OCI-LY1 (cell line): Measurements from ENCODE around the gene GTSE1.

Experiments used
- H2AFZ ChIP-seq: fragments of 200-600 bp; sonication (generic), shearing (Covaris generic); 2 replicates; pipeline ENCODE4 v1.6.0; 2014; ENCODE audit warnings: antibody characterized with exemption, mild to moderate bottlenecking, low read length
- H3F3A ChIP-seq: fragments of 200-600 bp; sonication (generic), shearing (Covaris generic); 2 replicates; pipeline ENCODE4 v1.6.0; 2014; ENCODE audit warnings: mild to moderate bottlenecking, antibody characterized with exemption, low read length, moderate library complexity; ENCODE audit not compliant: insufficient read depth
- H3K27ac ChIP-seq: fragments of 200-600 bp; sonication (generic); 2 replicates; pipeline ENCODE4 v1.5.1; 2014; ENCODE audit warnings: low read length, mixed run types, mild to moderate bottlenecking, low read depth; ENCODE audit not compliant: poor library complexity, severe bottlenecking
- H3K27me3 ChIP-seq: fragments of 200-600 bp; sonication (generic); 2 replicates; pipeline ENCODE4 v1.6.0; 2014; ENCODE audit warnings: antibody characterized with exemption, mild to moderate bottlenecking, low read length, moderate library complexity; ENCODE audit not compliant: insufficient read depth
- H3K36me3 ChIP-seq: fragments of 200-600 bp; sonication (generic); 2 replicates; pipeline ENCODE4 v1.6.1; 2014; ENCODE audit warnings: mild to moderate bottlenecking, antibody characterized with exemption, low read length, moderate library complexity, mixed read lengths; ENCODE audit not compliant: insufficient read depth
- H3K4me1 ChIP-seq: fragments of 200-600 bp; sonication (generic); 2 replicates; pipeline ENCODE4 v1.5.1; 2014; ENCODE audit warnings: mild to moderate bottlenecking, low read length, moderate library complexity; ENCODE audit not compliant: insufficient read depth, severe bottlenecking
- H3K4me2 ChIP-seq: fragments of 200-600 bp; sonication (generic), shearing (Covaris generic); 2 replicates; pipeline ENCODE4 v1.6.1; 2014; ENCODE audit warnings: low read length
- H3K4me3 ChIP-seq: fragments of 200-600 bp; sonication (generic); 2 replicates; pipeline ENCODE4 v1.5.1; 2014; ENCODE audit warnings: low read length, low read depth, mild to moderate bottlenecking, mixed read lengths; ENCODE audit not compliant: poor library complexity, severe bottlenecking
- H3K79me2 ChIP-seq: fragments of 200-600 bp; shearing (Covaris generic); 2 replicates; pipeline ENCODE4 v1.6.1; 2016; ENCODE audit warnings: mixed run types, low read length, mixed read lengths; ENCODE audit not compliant: insufficient read depth
- H3K9ac ChIP-seq: fragments of 200-600 bp; sonication (generic), shearing (Covaris generic); 2 replicates; pipeline ENCODE4 v1.6.1; 2014; ENCODE audit warnings: mild to moderate bottlenecking, low read length, mixed read lengths
- H3K9me2 ChIP-seq: fragments of 200-600 bp; sonication (generic), shearing (Covaris generic); 2 replicates; pipeline ENCODE4 v1.6.1; 2014; ENCODE audit warnings: low read depth, mild to moderate bottlenecking, low read length, mixed read lengths
- H3K9me3 ChIP-seq: fragments of 200-600 bp; shearing (Covaris generic); 2 replicates; pipeline ENCODE4 v1.6.1; 2014; ENCODE audit warnings: low read length, mixed read lengths
- H4K20me1 ChIP-seq: fragments of 200-600 bp; sonication (generic), shearing (Covaris generic); 2 replicates; pipeline ENCODE4 v1.6.0; 2016; ENCODE audit warnings: mild to moderate bottlenecking, low read length; ENCODE audit not compliant: insufficient read depth
- EZH2 ChIP-seq: fragments of 200-600 bp; sonication (generic), shearing (Covaris generic); IDR thresholded peaks from 2 replicates; pipeline ENCODE4 v1.8.0; 2017; ENCODE audit warnings: borderline replicate concordance, mixed run types, mild to moderate bottlenecking, antibody characterized with exemption, low read length, moderate library complexity, mixed read lengths
- TF ChIP-seq, protein P1 (sequence below): fragments of 200-600 bp; sonication (generic), shearing (Covaris generic); IDR thresholded peaks from 2 replicates; pipeline ENCODE4 v1.5.1; 2017; ENCODE audit warnings: mild to moderate bottlenecking, antibody characterized with exemption, low read length, moderate library complexity, mixed read lengths

Gene GTSE1

GRCh38 chr22:46286006-46286405 is 10.7 kb upstream of the GTSE1 start:
- no peaks in the 10 kb centered on the region for H3K9me2 ChIP-seq
- H3K27me3 ChIP-seq: no peaks in the 10 kb centered on the region
- TF ChIP-seq, protein P1, sequence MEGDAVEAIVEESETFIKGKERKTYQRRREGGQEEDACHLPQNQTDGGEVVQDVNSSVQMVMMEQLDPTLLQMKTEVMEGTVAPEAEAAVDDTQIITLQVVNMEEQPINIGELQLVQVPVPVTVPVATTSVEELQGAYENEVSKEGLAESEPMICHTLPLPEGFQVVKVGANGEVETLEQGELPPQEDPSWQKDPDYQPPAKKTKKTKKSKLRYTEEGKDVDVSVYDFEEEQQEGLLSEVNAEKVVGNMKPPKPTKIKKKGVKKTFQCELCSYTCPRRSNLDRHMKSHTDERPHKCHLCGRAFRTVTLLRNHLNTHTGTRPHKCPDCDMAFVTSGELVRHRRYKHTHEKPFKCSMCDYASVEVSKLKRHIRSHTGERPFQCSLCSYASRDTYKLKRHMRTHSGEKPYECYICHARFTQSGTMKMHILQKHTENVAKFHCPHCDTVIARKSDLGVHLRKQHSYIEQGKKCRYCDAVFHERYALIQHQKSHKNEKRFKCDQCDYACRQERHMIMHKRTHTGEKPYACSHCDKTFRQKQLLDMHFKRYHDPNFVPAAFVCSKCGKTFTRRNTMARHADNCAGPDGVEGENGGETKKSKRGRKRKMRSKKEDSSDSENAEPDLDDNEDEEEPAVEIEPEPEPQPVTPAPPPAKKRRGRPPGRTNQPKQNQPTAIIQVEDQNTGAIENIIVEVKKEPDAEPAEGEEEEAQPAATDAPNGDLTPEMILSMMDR: no peak
- TF ChIP-seq EZH2: no peak
- no peaks in the 10 kb centered on the region for H4K20me1 ChIP-seq
- H3K27ac ChIP-seq: no peak overlapping the region
- H2AFZ ChIP-seq: no peak overlapping the region
- no peak overlapping the region for H3K4me3 ChIP-seq
- H3K36me3 ChIP-seq: no peaks in the 10 kb centered on the region
- no peak overlapping the region for H3K9ac ChIP-seq
- peaks cover 17% of the 10 kb centered on the region for H3K4me1 ChIP-seq
- H3K9me3 ChIP-seq: no peaks in the 10 kb centered on the region
- no peak overlapping the region for H3K4me2 ChIP-seq
- H3K79me2 ChIP-seq: no peaks in the 10 kb centered on the region
- no peaks in the 10 kb centered on the region for H3F3A ChIP-seq

- H4K20me1 ChIP-seq: no peaks in the 10 kb centered on the region
- H3K4me1 ChIP-seq: peaks cover 11% of the 10 kb centered on the region
- no peak overlapping the region for H3K4me3 ChIP-seq
- no peaks in the 10 kb centered on the region; the same call in 1 of the 2 replicates for H3K36me3 ChIP-seq
- TF ChIP-seq EZH2: no peak
- TF ChIP-seq, protein P1: no peak
- no peaks in the 10 kb centered on the region for H3K27me3 ChIP-seq
- no peak overlapping the region for H3K9ac ChIP-seq
- peak overlapping the region; percentile 32; the same call in 1 of the 2 replicates for H3K4me2 ChIP-seq
- no peak overlapping the region for H3K27ac ChIP-seq
- H3K9me3 ChIP-seq: no peaks in the 10 kb centered on the region
- H2AFZ ChIP-seq: no peak overlapping the region
- H3F3A ChIP-seq: no peaks in the 10 kb centered on the region
- no peaks in the 10 kb centered on the region for H3K9me2 ChIP-seq
- H3K79me2 ChIP-seq: no peaks in the 10 kb centered on the region
Observed at GRCh38 chr22:46286941-46287872, 9.5 kb upstream of the GTSE1 start.

- H3K9ac ChIP-seq: peak overlapping the region; percentile 30; the same call in 1 of the 2 replicates
- H3K36me3 ChIP-seq: no peaks in the 10 kb centered on the region; the same call in 1 of the 2 replicates
Observed at GRCh38 chr22:46287873-46288751, 8.6 kb upstream of the GTSE1 start.

More at GRCh38 chr22:46287873-46288751, 8.6 kb upstream of the GTSE1 start:
- Histone ChIP-seq H3K27ac (no peak overlapping the region), H3K4me2 (peak overlapping the region; percentile 32; the same call in 1 of the 2 replicates), H3F3A (no peaks in the 10 kb centered on the region), H3K9me2 (no peaks in the 10 kb centered on the region), H3K79me2 (no peaks in the 10 kb centered on the region), H3K4me3 (no peak overlapping the region), H2AFZ (no peak overlapping the region), H3K4me1 (peaks cover 16% of the 10 kb centered on the region), H3K27me3 (no peaks in the 10 kb centered on the region), H3K9me3 (no peaks in the 10 kb centered on the region), H4K20me1 (no peaks in the 10 kb centered on the region)
- TF ChIP-seq, protein P1: no peak
- TF ChIP-seq EZH2: no peak
